H1 (cell line): Measurements from ENCODE around the gene AWAT1. TPM values are rescaled to one million over a fixed set of nuclear protein-coding genes. Genes with fewer than 3 reads are reported as not detected.

Experiments used
- CTCF ChIA-PET: fragments of 300-600 bp; sonication (Branson Sonifier 250); formaldehyde crosslinking; loops from one replicate; lab custom pipeline; 2021; ENCODE audit not compliant: partially characterized antibody; lab: Charles Lee
- POLR2A ChIA-PET: fragments of 300-600 bp; sonication (Branson Sonifier 250); formaldehyde crosslinking; loops from one replicate; lab custom pipeline; 2021; ENCODE audit warnings: inconsistent platforms; ENCODE audit not compliant: partially characterized antibody; lab: Charles Lee
- DNase-seq, 2 experiments: peaks; one replicate each; pipeline versions ENCODE4 v3.0.0 to v3.0.0-alpha.2; 2010 to 2022; ENCODE audit warnings: low spot score in 2 of 2, low read depth in 1 of 2, mixed read lengths in 1 of 2
- FAIRE-seq: peaks from 2 replicates; lab custom pipeline; 2011; peaks lifted over from hg19 to GRCh38; lab: Jason Lieb, UNC
- H2AFZ ChIP-seq: 2 replicates; pipeline ENCODE4 v1.8.1; 2012; ENCODE audit warnings: low read length, inconsistent platforms
- H2AK5ac ChIP-seq: 2 replicates; pipeline ENCODE4 v1.6.1; 2013; ENCODE audit warnings: low read depth, low read length
- H2BK120ac ChIP-seq: replicated peaks from 2 replicates; pipeline ENCODE3; 2013; ENCODE audit warnings: low read depth, low read length, inconsistent platforms
- H2BK12ac ChIP-seq: 2 replicates; pipeline ENCODE4 v1.6.1; 2013; ENCODE audit warnings: low read depth, low read length
- H2BK15ac ChIP-seq: 2 replicates; pipeline ENCODE4 v1.6.1; 2013; ENCODE audit warnings: low read length
- H2BK20ac ChIP-seq: 2 replicates; pipeline ENCODE4 v1.6.1; 2013; ENCODE audit warnings: low read length
- H2BK5ac ChIP-seq: 2 replicates; pipeline ENCODE4 v1.6.1; 2013; ENCODE audit warnings: low read depth, low read length
- H3K14ac ChIP-seq: 2 replicates; pipeline ENCODE4 v1.6.1; 2013; ENCODE audit warnings: inconsistent platforms; ENCODE audit not compliant: insufficient read length
- H3K18ac ChIP-seq: 2 replicates; pipeline ENCODE4 v1.6.1; 2013; ENCODE audit warnings: low read length; ENCODE audit errors: extremely low read depth
- H3K23ac ChIP-seq: 2 replicates; pipeline ENCODE4 v1.6.1; 2013; ENCODE audit warnings: inconsistent platforms; ENCODE audit not compliant: insufficient read length
- H3K23me2 ChIP-seq: 2 replicates; pipeline ENCODE4 v1.6.1; 2013; ENCODE audit warnings: low read depth, low read length
- H3K27ac ChIP-seq: 2 replicates; pipeline ENCODE4 v1.6.1; 2011; ENCODE audit warnings: low read depth, low read length, inconsistent platforms
- H3K27me3 ChIP-seq, 4 experiments: replicated peaks in 1 of 4; 1 replicate in 1 of 4; 2 replicates in 3 of 4; pipeline versions ENCODE4 v1.6.1 to v1.8.1; 2011 to 2013; ENCODE audit warnings: low read length in 3 of 4, mild to moderate bottlenecking in 3 of 4, inconsistent platforms in 2 of 4, mixed read lengths in 2 of 4, moderate library complexity in 1 of 4; ENCODE audit not compliant: control insufficient read depth in 3 of 4, insufficient read depth in 3 of 4; ENCODE audit errors: extremely low read depth in 1 of 4
- H3K36me3 ChIP-seq, 4 experiments: 2 replicates each; pipeline versions ENCODE4 v1.6.1 to v1.8.1; 2011 to 2013; ENCODE audit warnings: mild to moderate bottlenecking in 4 of 4, low read length in 3 of 4, moderate library complexity in 2 of 4, control low read depth in 1 of 4, inconsistent platforms in 1 of 4; ENCODE audit not compliant: insufficient read depth in 4 of 4, control insufficient read depth in 2 of 4
- H3K4ac ChIP-seq: replicated peaks from 2 replicates; pipeline ENCODE3; 2013; ENCODE audit warnings: low read length, low read depth, mixed read lengths, inconsistent platforms; ENCODE audit not compliant: insufficient read length
- H3K4me1 ChIP-seq, 4 experiments: replicated peaks in 1 of 4; 1 replicate in 1 of 4; 2 replicates in 3 of 4; pipeline versions ENCODE4 v1.6.1 to v1.8.1; 2011 to 2013; ENCODE audit warnings: low read length in 3 of 4, inconsistent platforms in 2 of 4, mixed read lengths in 1 of 4; ENCODE audit not compliant: insufficient read depth in 4 of 4, control insufficient read depth in 3 of 4
- H3K4me2 ChIP-seq, 2 experiments: 2 replicates each; pipeline versions ENCODE4 v1.6.1 to v1.8.1; 2011 to 2013; ENCODE audit warnings: low read depth in 2 of 2, low read length in 2 of 2, control low read depth in 1 of 2, inconsistent platforms in 1 of 2, mild to moderate bottlenecking in 1 of 2; ENCODE audit not compliant: insufficient read depth in 1 of 2
- H3K4me3 ChIP-seq, 4 experiments: fragments of 200-600, 300-600 bp in 1 of 4; sonication (generic), shearing (Covaris generic), sonication (Bioruptor Twin) in 1 of 4; 2 replicates each; pipeline versions ENCODE4 v1.5.1 to v1.8.1; 2011 to 2016; ENCODE audit warnings: low read length in 4 of 4, low read depth in 3 of 4, control low read depth in 2 of 4, inconsistent platforms in 2 of 4, mild to moderate bottlenecking in 2 of 4, mixed read lengths in 1 of 4, moderate library complexity in 1 of 4; ENCODE audit not compliant: insufficient read depth in 2 of 4; ENCODE audit errors: extremely low read depth in 1 of 4
- H3K56ac ChIP-seq: replicated peaks from 2 replicates; pipeline ENCODE3; 2013; ENCODE audit warnings: low read depth, mild to moderate bottlenecking, mixed read lengths, low read length, inconsistent platforms; ENCODE audit not compliant: insufficient read length
- H3K79me1 ChIP-seq: 2 replicates; pipeline ENCODE4 v1.6.1; 2013; ENCODE audit warnings: low read depth, low read length, control low read depth
- H3K79me2 ChIP-seq, 2 experiments: 2 replicates each; pipeline versions ENCODE4 v1.6.1 to v1.8.1; 2012 to 2013; ENCODE audit warnings: low read length in 2 of 2, mild to moderate bottlenecking in 2 of 2, inconsistent platforms in 1 of 2; ENCODE audit not compliant: insufficient read depth in 2 of 2, control insufficient read depth in 1 of 2
- H3K9ac ChIP-seq, 4 experiments: replicated peaks in 1 of 4; 1 replicate in 1 of 4; 2 replicates in 3 of 4; pipeline versions ENCODE4 v1.6.1 to v1.8.1; 2011 to 2013; ENCODE audit warnings: low read depth in 3 of 4, low read length in 3 of 4, control low read depth in 2 of 4, mild to moderate bottlenecking in 2 of 4, moderate library complexity in 2 of 4, inconsistent platforms in 1 of 4; ENCODE audit errors: extremely low read depth in 1 of 4
- H3K9me3 ChIP-seq, 2 experiments: 2 replicates each; pipeline versions ENCODE4 v1.6.1 to v1.8.1; 2012 to 2013; ENCODE audit warnings: mild to moderate bottlenecking in 2 of 2, moderate library complexity in 2 of 2, control low read depth in 1 of 2, inconsistent platforms in 1 of 2, low read depth in 1 of 2, low read length in 1 of 2, mixed read lengths in 1 of 2; ENCODE audit not compliant: insufficient read depth in 2 of 2
- H4K20me1 ChIP-seq, 2 experiments: replicated peaks in 1 of 2; 2 replicates each; pipeline versions ENCODE3 to v1.8.1; 2011 to 2013; ENCODE audit warnings: inconsistent platforms in 2 of 2, low read length in 2 of 2, mild to moderate bottlenecking in 1 of 2; ENCODE audit not compliant: insufficient read depth in 2 of 2, control insufficient read depth in 1 of 2
- H4K5ac ChIP-seq: 2 replicates; pipeline ENCODE4 v1.6.1; 2013; ENCODE audit warnings: low read length, low read depth, mixed read lengths, inconsistent platforms; ENCODE audit not compliant: insufficient read length
- H4K8ac ChIP-seq: 2 replicates; pipeline ENCODE4 v1.8.0; 2013; ENCODE audit warnings: mild to moderate bottlenecking, moderate library complexity, low read length, inconsistent platforms; ENCODE audit not compliant: insufficient read depth; ENCODE audit errors: extremely low read depth
- H4K91ac ChIP-seq: replicated peaks from 2 replicates; pipeline ENCODE3; 2013; ENCODE audit warnings: low read length, mixed read lengths, inconsistent platforms; ENCODE audit not compliant: insufficient read length
- BACH1 ChIP-seq: IDR thresholded peaks from 2 replicates; pipeline ENCODE4 v1.6.1; 2012; ENCODE audit warnings: low read length, improper control_type of control experiment
- BRCA1 ChIP-seq: IDR thresholded peaks from 2 replicates; pipeline ENCODE4 v1.6.1; 2012; ENCODE audit warnings: low read depth, low read length, improper control_type of control experiment
- CBX8 ChIP-seq: fragments of 300-800, 300-1000 bp; sonication (generic); IDR thresholded peaks from 2 replicates; pipeline ENCODE4 v1.7.1; 2016; ENCODE audit warnings: low read depth, low read length, borderline replicate concordance
- KDM1A ChIP-seq: fragments of 200-600, 300-600 bp; sonication (generic); IDR thresholded peaks from 2 replicates; pipeline ENCODE4 v1.7.1; 2016; ENCODE audit warnings: mild to moderate bottlenecking, low read length, borderline replicate concordance
- POLR2AphosphoS5 ChIP-seq: IDR thresholded peaks from 2 replicates; pipeline ENCODE4 v1.6.1; 2011; ENCODE audit warnings: low read depth, low read length
- RBBP5 ChIP-seq: IDR thresholded peaks from 2 replicates; pipeline ENCODE4 v1.7.1; 2012; ENCODE audit warnings: low read depth, mild to moderate bottlenecking, inconsistent platforms, low read length, moderate library complexity, borderline replicate concordance
- SIN3A ChIP-seq, 2 experiments: IDR thresholded peaks in 1 of 2; conservative IDR thresholded peaks in 1 of 2; 2 replicates each; pipeline ENCODE4 v1.6.1; 2011 to 2012; ENCODE audit warnings: low read length in 2 of 2, improper control_type of control experiment in 1 of 2, low read depth in 1 of 2, mild to moderate bottlenecking in 1 of 2
- SP4 ChIP-seq: IDR thresholded peaks from 2 replicates; pipeline ENCODE4 v1.6.1; 2012; ENCODE audit warnings: low read length, inconsistent platforms
- TBP ChIP-seq: IDR thresholded peaks from 2 replicates; pipeline ENCODE4 v1.6.1; 2011; ENCODE audit warnings: low read depth, low read length, improper control_type of control experiment
- ZNF274 ChIP-seq: IDR thresholded peaks from 2 replicates; pipeline ENCODE4 v1.7.0; 2012; ENCODE audit warnings: low read length, borderline replicate concordance; ENCODE audit errors: extremely low read depth
- WGBS, 2 experiments: shearing (Covaris generic) in 1 of 2; methylation state at CpG; one replicate each; pipeline versions ENCODE4 v1.1.6 to v1.1.7; 2013 to 2015; ENCODE audit warnings: low lambda C conversion rate in 2 of 2, mixed read lengths in 2 of 2, inconsistent platforms in 1 of 2, low coverage in 1 of 2, missing lambda C conversion rate in 1 of 2; ENCODE audit not compliant: insufficient replicate concordance in 2 of 2, insufficient coverage in 1 of 2, insufficient read length in 1 of 2; ENCODE audit errors: extremely low coverage in 1 of 2, missing lambda C conversion rate in 1 of 2; 5-methylcytosine and 5-hydroxymethylcytosine counted together
- polyA plus RNA-seq, 7 experiments: library from polyadenylated mRNA; depleted of rRNA in 3 of 7; stranded (reverse) in 5 of 7; unstranded in 2 of 7; fragments of >200 nt in 5 of 7; fragments of 200-250 nt in 2 of 7; gene quantifications; 1 replicate in 5 of 7; 2 replicates in 1 of 7; 4 replicates in 1 of 7; pipeline versions ENCODE4 v1.2.1 to v1.2.3, GENCODE V29; 2011 to 2013; ENCODE audit warnings: missing spikeins in 2 of 7, mixed read lengths in 2 of 7
- total RNA-seq: library from RNA; stranded (reverse); fragmentation: NEBNext Ultra II Directional; extraction: Animal tissue kit (Norgen Biotek cat#: 25700); gene quantifications from 2 replicates; pipeline ENCODE4 v1.2.1, GENCODE V29; 2021
- TF ChIP-seq, protein P1 (sequence below), 3 experiments: IDR thresholded peaks; 1 replicate in 2 of 3; 2 replicates in 1 of 3; pipeline versions ENCODE4 v1.5.1 to v1.6.1; 2011; ENCODE audit warnings: low read length in 3 of 3, mild to moderate bottlenecking in 3 of 3, inconsistent platforms in 2 of 3, low read depth in 1 of 3, moderate library complexity in 1 of 3; ENCODE audit not compliant: insufficient read depth in 1 of 3; ENCODE audit errors: control extremely low read depth in 1 of 3

Gene AWAT1
- total and polyA plus RNA-seq, 2 of the 8 experiments (the other 6 are each of a cell fraction or from before 2014, with no cell fraction given), result not detected

GRCh38 chrX:70226687-70227086 is 7.8 kb upstream of the AWAT1 start:
- Histone ChIP-seq H4K5ac (no peak overlapping the region), H3K79me1 (no peaks in the 10 kb centered on the region), H3K9ac (no peak overlapping the region), H2BK20ac (no peak overlapping the region), H3K14ac (no peak overlapping the region), H3K27me3 (no peaks in the 10 kb centered on the region), H3K9me3 (no peaks in the 10 kb centered on the region), H3K4me2 (no peak overlapping the region), H3K23ac (no peak overlapping the region), H2BK15ac (no peak overlapping the region), H2AK5ac (no peak overlapping the region), H3K23me2 (no peaks in the 10 kb centered on the region), H2BK12ac (no peak overlapping the region), H3K4ac (no peak overlapping the region), H2BK120ac (no peak overlapping the region), H4K91ac (no peak overlapping the region), H3K56ac (no peak overlapping the region), H3K36me3 (no peaks in the 10 kb centered on the region), H2BK5ac (no peak overlapping the region), H3K18ac (no peak overlapping the region), H2AFZ (no peak overlapping the region), H3K79me2 (no peaks in the 10 kb centered on the region), H3K4me3 (no peak overlapping the region), H3K4me1 (no peaks in the 10 kb centered on the region), H4K20me1 (no peaks in the 10 kb centered on the region), H3K27ac (no peak overlapping the region), H4K8ac (no peak overlapping the region)
- no peak for DNase-seq
- FAIRE-seq, result no peak
- POLR2A ChIA-PET, result no interaction called here
- 72% methylated on average over 2 of the region's 2 CpGs; no CpG with 5 or more reads in 1 of the 2 experiments for WGBS, 2 experiments
- CTCF ChIA-PET, result no interaction called here
- TF ChIP-seq POLR2AphosphoS5 (no peak), BRCA1 (no peak), SP4 (no peak), KDM1A (no peak), BACH1 (no peak), CBX8 (no peak), RBBP5 (no peak), TBP (no peak), ZNF274 (no peak), SIN3A (conservative IDR thresholded peaks at IDR 0.05 in 1 of 2, IDR thresholded peaks at IDR 0.05 in 1 of 2; ENCODE audit: low read depth in 1 of 2, low read length in 2 of 2) (no peak)
- TF ChIP-seq, protein P1, sequence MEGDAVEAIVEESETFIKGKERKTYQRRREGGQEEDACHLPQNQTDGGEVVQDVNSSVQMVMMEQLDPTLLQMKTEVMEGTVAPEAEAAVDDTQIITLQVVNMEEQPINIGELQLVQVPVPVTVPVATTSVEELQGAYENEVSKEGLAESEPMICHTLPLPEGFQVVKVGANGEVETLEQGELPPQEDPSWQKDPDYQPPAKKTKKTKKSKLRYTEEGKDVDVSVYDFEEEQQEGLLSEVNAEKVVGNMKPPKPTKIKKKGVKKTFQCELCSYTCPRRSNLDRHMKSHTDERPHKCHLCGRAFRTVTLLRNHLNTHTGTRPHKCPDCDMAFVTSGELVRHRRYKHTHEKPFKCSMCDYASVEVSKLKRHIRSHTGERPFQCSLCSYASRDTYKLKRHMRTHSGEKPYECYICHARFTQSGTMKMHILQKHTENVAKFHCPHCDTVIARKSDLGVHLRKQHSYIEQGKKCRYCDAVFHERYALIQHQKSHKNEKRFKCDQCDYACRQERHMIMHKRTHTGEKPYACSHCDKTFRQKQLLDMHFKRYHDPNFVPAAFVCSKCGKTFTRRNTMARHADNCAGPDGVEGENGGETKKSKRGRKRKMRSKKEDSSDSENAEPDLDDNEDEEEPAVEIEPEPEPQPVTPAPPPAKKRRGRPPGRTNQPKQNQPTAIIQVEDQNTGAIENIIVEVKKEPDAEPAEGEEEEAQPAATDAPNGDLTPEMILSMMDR (IDR thresholded peaks at IDR 0.05; ENCODE audit: control extremely low read depth in 1 of 3, insufficient read depth in 1 of 3, low read depth in 1 of 3, low read length in 3 of 3), result no peak
